HG02840 (cell line): ENCODE data around the gene CABP4.
"Not testable (repeated sequence)": the region's sequence is repeated elsewhere in the genome, so short reads cannot be mapped to it uniquely, and the experiment has no call there.

ENCODE experiments used
- ATAC-seq: cut with Tn5 transposase; IDR thresholded peaks from one replicate; pipeline ENCODE4 v1.9.1; 2021; ENCODE audit warnings: mild to moderate bottlenecking, moderate library complexity, moderate number of reproducible peaks; ENCODE audit not compliant: unreplicated experiment, low FRiP score

Gene CABP4

DNA sequence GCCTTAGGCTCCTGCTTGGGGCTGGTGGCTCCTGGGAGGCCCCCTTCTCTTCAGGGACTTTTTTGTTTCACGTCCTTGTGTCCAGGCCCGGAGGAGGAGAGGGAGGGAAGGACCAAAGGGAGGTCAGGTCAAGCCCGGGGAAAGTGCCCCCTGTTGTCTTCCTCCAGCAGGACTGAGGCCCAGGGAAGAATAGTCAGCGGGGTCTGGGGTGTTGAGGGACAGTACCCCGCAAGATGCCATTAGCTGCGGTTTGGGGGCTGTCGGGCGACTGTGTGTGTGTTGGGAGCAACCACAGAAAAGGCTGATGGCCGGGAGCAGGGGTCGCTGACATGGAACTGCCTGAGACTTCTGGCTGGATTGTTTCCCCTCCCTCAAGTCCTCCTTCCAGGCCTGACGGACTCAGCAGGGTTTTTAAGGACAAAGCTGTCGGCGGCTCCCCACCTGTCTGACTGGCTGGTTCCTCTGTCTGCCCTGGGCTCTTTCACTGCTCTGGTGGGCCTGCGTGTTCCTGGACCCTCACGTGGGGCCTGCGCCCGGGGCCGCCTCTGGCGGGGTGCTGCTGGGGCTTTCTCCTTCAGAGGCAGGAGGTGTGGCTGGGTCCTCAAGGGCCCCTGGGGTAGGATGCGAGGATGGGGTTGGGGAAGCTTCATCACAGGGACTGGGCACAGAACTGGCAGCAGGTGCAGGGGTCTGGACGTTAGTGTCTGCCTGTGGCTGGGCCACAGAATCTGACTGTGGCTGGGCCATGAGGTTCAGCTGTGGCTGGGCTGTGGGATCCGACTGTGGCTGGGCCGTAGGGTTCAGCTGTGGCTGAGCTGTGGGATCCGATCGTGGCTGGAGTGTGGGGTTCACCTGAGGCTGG lies 4.1 kb upstream of the CABP4 start:
- no peak for ATAC-seq

DNA sequence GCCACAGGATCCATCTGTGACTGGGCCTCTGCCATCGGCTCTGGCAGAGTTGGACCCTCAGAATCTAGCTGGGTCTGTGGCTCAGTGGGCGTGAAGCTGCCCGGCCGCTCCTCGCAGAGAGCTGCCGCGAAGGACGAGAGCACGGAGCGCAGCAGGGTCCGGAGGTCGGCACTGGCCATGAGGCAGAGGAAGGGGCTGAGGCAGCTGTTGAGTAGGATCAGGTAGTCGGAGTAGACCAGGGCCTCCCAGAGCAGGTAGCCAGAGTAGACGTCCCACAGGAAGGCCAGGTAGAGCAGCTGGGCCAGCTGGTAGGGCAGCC lies 3.5 kb upstream of the CABP4 start:
- ATAC-seq, result no peak

DNA sequence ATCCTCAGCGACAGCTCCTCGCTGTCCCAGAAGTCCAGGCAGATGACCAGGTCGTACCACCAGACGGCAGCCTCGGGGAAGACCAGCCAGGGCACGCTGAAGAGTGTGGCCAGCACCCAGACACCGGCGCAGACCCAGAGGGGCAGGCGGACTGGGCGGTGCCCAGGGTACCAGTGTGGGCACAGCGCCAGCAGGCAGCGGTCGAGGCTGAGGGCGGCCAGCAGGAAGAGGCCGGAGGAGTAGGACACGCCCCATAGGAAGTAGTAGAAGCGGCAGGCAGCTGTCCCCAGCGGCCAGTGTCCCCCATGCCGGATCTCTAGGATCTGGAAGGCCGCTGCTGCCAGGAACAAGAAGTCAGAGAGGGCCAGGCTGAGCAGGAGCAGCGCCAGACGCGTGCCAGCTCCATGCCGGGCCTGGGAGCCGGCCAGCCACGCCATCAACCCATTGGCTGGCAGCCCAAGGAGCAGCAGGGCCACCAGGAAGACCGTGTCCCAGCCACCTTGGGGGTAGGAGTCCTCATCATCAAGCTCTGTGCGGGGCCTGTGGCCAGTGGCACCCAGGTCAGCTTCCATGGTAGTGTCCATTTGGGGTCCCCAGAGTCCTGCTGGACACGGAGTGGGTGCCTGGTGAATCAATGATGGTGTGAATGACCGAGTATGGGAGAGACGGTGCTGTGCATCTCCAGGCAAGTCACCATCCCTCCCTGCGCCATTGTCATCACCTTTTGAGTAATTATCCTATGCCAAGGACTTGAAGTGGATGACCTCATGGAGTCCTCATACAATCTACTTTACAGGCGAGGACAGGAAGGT lies 2.8 kb upstream of the CABP4 start, which contains the start of gene GPR152:
Gene GPR152, minus strand, starts transcription at position 589 of the 812 bp plus-strand sequence. Its CDS starts 5 bp downstream, at position 584.
- no peak for ATAC-seq

DNA sequence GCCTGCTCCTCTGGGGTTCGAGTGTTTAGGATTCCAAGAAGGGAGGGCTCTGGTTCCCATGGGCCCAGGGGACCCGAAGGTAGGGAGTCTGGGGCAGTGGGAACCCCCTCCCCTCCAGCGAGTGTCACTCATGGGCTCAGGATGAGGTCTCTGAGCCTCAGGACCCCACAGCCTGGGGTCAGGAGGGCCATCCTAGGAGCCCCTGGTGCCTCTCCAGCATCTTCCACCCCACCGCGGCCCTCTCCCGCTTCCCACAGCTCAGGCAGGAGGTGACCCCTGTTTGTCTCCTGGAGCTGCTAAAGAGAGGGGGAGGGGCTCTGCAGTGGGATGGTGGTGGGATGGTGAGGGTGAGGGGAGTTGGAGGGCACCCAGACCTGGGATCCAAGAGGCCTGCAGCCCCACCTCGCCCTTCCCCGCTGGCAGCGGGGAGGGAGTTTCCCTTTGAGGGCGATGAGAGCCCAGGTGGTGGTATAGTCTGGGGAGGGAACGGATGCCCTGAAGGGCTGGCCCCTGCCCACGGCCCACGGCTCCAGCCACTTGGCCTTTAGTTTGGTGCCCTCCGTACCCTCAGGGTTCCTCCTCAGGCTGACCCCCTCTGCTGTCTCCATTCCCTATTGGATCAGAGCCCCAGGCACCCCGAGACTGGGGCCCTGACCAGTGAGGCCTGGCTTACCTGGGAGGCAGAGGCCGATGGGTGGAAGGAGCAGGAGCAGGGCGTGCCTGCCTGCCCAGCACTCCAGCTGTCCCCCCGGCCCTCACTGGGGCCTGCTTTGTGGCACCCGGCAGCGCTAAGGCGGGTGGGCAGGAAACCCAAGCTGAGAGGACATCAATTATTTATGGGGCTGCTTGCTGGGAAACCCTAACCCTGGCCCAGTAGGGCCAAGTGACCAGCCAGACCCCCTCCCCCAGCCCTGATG lies 1.1 kb upstream of the CABP4 start:
- no peak for ATAC-seq

DNA sequence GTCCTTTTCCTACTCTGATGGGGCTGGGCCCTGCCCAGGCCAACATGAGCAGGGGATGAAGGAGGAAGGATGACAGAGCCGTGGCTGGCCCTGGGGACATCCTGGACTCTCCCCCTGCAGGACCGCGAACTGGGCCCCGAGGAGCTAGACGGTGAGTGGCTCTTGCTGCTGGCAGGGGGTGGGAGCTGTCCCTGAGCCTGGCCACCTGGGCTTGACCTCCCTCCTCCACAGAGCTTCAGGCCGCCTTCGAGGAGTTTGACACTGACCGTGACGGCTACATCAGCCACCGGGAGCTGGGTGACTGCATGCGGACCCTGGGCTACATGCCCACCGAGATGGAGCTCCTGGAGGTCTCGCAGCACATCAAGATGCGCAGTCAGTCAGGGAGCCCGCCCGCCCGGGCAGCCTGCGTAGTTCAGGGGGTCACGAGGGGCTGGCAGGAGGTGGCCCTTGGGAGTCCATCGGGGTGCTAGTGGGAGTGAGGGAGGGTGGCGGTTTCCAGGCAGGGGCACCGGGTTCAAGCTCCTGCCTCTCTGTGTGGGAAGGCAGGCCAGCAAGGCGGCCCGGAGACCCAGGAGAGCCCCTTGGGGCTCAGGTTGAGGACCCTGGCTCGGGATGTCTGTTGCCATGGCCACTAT lies 1.0 kb downstream of the CABP4 start:
- no peak for ATAC-seq

DNA sequence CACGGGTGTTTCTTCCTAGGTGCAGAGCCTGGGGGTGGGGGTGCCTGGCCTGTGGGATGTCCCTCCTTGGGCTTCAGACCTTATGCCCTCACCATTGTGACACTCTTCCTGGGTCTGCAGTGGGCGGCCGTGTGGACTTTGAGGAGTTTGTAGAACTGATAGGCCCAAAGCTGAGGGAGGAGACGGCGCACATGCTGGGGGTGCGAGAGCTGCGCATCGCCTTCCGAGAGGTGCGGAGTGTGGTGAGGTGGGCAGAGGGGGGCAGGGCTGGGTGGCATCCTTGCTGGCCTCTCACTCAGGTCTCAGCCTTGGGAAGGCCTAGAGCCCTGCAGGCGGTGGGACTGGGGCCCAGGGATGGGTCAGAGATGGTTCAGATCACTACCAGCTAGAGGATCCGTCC lies 2.3 kb downstream of the CABP4 start:
- no peak for ATAC-seq

DNA sequence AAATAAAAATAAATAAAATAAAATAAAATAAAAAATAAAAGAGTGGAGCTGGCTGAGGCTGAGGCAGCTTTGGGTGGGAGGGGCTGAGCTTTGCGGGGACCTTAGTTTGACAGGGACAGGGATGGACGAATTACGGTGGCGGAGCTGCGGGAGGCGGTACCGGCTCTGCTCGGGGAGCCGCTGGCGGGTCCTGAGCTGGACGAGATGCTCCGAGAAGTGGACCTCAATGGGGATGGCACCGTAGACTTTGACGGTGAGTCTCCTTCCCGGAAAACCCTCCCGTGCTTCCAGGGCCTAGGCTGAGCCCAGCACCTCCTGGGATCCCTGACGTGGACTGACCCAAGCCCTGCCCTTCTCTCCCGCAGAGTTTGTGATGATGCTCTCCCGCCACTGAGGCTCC lies 3.1 kb downstream of the CABP4 start:
- ATAC-seq, result no peak

DNA sequence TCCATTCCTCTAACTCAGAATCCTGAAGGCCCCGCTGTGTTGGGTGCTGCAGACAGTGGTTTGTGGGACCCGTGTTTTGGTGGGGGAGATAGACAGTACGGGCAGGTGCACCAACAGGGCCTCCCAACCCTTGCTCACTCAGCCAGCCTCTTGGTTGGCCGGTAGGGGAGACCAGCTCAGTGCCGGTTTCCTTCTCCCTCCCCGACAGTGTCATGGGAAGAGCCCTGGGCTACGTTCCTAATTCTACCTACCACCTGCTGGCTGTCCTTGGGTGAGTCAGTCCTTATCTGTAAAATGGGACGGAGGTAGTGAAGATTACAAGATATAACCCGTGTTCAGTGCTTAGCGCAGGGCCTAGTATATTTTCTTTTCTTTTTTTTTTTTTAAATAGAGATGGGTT lies 8.0 kb downstream of the CABP4 start:
- no peak for ATAC-seq

DNA sequence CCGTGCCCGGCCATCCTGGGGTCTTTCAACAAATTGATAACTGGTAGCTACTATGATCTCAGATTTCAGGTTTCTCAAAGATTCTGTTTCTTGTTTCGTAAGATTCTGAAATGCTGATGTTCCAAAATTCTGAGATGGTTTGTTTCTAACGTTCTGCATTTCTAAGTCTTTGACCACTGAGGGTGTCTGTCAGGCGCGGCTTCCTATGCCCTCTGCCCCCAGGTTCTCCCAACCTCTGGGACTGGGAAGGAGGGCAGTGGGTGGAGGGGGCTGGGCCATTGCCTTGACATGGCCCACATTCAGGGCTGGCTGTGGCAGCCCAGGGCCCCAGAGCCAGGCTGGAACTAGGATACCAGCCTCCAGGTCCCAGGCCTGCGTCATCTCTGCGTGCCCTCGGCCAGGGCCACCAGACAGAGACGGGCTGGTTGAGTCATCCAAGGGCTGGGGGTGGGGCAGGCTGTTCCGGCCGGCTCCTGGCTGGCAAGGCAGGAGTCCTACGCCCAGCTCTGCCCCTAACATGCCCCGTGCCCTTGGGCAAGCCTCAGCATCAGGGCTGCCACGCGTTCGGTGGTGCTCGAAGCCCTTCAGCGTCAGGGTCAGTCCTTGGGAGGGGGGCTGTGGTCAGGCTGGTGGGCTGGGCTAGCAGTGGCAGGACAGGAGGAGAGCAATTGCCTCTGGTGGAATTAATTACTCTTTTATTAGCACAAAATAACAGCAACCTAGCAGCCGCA lies 8.7 kb downstream of the CABP4 start:
- no peak for ATAC-seq

DNA sequence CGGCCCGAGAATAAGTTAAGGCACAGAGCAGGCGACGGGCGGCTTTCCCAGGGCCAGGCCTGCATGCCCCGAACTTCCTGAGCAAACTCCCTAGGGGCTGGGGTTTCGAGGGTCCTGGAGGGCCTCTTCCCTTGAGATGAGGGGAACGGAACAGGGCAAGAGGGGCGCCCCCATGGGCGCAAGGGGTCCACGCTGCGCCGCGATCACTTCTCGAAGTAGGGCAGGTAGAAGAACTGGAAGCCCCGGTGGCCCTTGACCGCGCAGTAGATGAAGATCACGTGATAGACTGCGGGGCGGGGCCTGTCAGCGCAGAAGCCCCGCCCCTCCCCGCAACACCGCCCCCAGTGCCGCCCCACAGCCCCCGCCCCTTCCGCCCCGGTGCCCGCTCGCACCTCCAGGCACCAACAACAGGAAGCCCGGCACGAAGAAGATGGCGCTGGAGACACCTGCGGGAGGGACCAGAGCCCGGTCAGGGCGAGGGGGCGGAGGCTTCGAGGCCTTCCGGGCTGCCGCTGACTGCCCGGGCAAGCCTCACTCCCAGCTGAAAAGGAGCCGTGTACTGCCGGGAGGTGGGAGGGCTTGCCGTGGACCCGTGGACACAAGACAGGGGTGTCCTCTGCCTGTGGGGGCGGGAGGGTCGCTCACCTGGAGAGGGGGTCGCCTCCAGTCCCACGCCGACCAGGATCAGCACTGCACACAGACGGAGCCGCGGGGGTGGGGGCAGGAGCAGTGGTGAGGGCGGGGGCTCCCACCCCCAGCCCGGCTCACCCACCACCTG lies 9.4 kb downstream of the CABP4 start:
- ATAC-seq, result peak; percentile 40

DNA sequence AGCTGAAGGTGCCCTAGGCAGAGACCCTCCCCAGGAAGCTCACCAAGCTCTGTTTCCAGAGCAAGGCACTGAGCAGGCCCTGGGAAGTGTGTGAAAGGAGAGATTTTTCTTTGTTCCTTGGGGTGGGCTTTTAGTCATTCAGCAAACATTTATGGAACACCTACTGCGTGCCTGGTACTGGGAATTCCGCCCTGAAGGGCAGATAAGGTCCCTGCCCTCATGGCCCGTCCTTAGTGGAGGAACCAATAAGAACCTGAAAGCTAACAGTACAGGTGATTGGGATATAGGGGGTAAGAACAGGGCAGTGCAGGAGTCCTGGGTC lies 10.0 kb downstream of the CABP4 start:
- ATAC-seq, result no peak

DNA sequence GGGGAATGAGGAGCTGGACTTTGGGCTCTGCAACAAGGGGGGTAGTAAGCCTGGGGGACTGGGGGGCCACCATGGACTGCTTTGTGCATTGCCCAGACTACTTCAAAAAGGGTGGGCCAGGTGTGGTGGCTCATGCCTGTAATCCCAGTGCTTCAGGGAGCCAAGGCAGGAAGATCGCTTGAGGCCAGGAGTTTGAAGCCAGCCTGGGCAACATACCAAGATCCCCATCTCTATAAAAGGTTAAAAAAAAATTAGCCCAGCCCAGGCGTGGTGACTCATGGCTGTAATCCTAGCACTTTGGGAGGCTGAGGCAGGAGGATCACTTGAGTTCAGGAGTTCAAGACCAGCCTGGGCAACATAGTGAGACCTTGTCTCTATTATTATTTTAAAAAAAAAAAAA lies 10.4 kb downstream of the CABP4 start:
- not testable (repeated sequence) for ATAC-seq

DNA sequence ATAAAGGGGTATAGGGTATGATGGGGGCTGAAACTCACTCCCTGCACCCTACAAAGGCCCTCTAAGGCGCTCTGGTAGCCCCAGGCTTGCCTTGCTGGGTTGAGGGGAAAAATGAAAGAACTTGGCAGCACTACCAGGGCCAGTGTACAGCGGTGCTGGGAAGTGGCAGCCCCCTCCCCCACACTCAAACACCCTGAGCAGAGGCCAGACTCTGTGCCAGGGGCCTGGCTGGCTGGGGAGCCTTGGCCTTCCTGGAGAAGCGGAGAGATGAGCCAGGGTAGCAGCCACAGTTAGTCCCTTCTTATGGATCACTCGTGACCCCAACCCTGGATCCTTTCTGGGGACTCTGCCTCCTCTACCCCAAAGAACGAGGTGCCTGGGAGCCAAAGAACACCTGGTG lies 11.2 kb downstream of the CABP4 start:
- ATAC-seq, result no peak

DNA sequence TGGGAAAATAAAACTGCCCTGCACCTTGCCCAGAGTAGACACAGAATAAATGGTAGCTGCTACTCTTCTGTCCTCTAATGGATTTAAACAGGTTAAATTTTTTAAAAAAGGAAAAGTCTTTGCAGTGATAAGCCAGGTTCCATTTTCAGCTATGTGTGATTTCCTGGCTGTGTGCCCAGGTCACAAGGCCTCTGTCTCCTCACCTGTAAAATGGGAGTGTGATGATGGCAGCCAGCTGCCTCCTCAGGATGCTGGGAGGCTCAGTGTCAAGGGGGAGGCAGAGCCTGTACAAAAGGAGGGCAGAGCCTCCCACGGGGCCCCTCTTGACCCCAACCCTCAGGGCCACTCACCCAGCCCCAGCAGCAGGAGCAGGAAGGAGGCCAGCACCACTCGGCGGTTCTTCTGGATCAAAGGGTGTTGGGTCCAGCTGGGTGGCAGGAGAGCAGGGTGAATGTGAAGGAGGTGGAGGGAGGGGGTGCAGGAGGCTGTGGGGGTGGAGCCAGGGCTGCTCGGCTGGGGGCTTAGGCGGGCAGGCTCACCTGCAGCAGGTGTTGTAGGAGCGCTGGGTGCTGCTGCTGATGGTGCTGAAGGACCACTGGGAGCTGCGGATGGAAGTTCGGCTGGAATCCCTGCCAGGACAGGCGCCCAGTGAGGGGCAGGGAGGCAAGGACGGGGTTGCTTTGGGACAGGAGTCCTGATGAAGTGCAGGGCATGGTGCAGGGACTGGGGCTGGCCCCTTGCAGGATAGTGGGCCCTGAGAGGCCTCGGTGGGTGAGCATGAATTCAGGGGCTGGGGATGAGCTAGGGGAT lies 12.0 kb downstream of the CABP4 start:
- no peak for ATAC-seq

DNA sequence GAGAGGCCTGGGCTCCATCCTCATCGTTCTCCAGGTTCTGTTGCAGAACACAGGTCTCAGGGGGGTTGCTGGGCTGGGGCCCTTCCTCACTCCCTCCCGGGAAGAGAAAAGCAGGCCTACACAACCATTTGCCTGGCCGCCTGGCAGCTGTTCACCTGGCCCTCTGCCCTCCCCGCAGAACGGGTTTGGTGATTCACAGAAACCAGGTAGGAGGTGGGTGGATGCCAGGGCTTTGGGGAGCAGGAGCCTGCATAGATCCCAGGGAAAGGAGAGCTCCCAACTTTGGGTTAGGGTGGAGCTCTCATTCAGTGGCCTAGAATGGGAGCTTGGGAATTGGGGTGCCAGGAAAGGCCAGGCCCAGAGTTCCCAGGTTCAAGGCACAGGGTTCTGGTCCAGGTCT lies 12.9 kb downstream of the CABP4 start:
- no peak for ATAC-seq

DNA sequence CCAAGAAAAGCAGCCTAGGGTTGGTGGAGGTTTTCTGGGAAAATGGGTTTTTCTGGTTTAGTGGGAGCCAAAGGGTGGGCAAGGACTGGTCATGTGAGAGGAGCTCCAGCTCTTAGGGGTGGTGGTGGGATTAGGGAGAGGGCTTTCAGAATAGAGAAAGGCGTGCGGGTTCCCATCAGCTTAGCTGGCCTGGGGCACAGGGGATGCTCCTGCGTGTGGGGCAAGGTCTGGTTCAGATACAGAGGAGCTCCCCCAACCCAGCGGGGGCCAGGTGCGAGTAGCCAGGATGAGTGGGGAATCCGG lies 13.3 kb downstream of the CABP4 start:
- ATAC-seq, result no peak

DNA sequence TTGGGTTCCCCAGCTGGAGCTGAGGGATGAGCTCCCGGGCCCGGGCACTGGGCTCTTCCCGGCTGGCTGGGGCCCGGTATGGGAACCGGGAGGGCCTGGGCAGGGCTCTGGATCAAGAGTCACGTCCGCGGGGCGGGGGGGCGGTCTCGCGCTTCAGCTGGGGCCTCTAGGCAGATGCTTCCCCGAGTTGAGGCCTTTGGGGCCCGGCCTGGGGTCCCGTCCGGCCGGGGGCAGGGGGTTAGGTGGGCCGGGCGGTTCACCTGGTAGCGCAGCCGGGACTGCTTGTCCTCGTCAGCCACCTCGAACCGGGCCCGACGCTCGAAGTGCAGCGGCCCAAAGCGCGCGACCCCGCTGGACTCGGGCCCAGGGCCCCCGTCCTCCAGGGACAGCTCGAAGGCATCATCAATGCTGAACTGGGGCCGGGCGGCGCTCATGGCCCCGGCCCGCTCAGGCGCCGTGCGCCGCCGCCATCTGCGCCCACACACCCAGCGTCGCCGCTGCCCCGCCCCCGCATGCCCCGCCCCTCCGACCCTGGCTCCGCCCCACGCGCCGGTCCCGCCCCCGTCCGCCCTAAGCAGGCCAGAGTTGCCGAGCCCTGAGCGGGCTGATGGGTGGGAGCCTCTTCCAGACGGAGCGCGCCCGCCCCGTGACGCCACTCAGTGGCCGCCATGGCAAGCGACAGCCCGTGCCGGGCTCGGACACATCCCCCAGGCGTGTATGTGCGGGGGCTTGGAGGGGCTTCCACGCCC lies 13.8 kb downstream of the CABP4 start, which contains the start of gene TMEM134:
Gene TMEM134, minus strand, starts transcription at position 493 of the 749 bp plus-strand sequence. Its CDS starts 59 bp downstream, at position 434.
- peak; percentile 68 for ATAC-seq

DNA sequence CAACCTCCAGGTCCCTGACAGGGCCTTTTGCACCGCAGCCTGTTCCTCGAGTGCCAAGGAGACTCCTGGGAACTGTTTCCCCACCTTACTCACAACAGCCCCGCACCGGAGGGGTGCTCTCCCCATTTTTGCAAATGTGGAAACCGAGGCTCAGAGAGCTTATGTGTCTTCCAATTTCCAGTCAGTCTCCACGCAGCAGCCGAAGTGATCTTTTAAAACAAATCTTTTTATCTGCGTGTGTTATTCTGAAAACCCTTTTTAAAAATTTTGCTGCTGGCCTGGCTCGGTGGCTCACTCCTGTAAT lies 14.3 kb downstream of the CABP4 start:
- peak; percentile 5 for ATAC-seq
